Measurements from ENCODE around the gene TNRC6B. TPM values are rescaled to one million over a fixed set of nuclear protein-coding genes. Genes with fewer than 3 reads are reported as not detected.

Gene TNRC6B
- total RNA-seq, 1 experiment from 2014 or later: 58.1 TPM

DNA sequence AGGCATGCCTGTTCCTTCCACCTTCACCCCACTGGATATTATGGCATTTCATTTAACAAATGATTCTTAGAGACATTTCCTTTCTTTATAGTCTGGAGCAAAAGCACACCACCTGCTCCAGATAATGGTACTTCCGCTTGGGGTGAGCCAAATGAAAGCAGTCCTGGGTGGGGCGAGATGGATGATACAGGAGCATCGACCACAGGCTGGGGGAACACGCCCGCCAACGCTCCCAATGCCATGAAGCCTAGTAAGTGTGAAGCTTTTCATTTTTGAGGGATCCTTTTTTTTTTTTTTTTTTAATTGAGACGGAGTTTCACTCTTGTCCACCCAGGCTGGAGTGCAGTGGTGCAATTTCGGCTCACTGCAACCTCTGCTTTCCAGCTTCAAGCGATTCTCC lies 92.3 kb downstream of the TNRC6B start:
- Histone ChIP-seq H3T11ph (ENCODE audit: low read length) (no peak overlapping the region), H3K27ac (ENCODE audit: insufficient read length, low read depth, low read length) (no peak overlapping the region), H2AK5ac (ENCODE audit: insufficient read length, low read length) (no peak overlapping the region), H2BK5ac (ENCODE audit: insufficient read length, low read length) (no peak overlapping the region), H3K18ac (ENCODE audit: insufficient read length, low read depth, low read length) (no peak overlapping the region), H3K4me2 (ENCODE audit: insufficient read depth, insufficient read length, low read length) (no peak overlapping the region), H3K23me2 (ENCODE audit: insufficient read length, low read depth, low read length, poor library complexity, severe bottlenecking) (no peaks in the 10 kb centered on the region), H3K4me1 (ENCODE audit: insufficient read depth, low read length) (no peaks in the 10 kb centered on the region), H4K91ac (ENCODE audit: insufficient read length, low read depth, low read length) (no peak overlapping the region), H3K4ac (ENCODE audit: low read depth, low read length) (no peak overlapping the region), H2BK12ac (ENCODE audit: insufficient read length, low read depth, low read length) (no peak overlapping the region), H3K56ac (ENCODE audit: insufficient read length, low read depth, low read length) (no peak overlapping the region), H4K20me1 (ENCODE audit: control insufficient read depth, insufficient read depth, insufficient read length) (no peaks in the 10 kb centered on the region), H3K14ac (ENCODE audit: insufficient read depth, low read length) (no peak overlapping the region), H3K79me1 (ENCODE audit: insufficient read depth, low read depth, low read length, poor library complexity, severe bottlenecking) (no peaks in the 10 kb centered on the region), H3K27me3 (ENCODE audit: insufficient read depth, low read length) (no peaks in the 10 kb centered on the region), H4K5ac (ENCODE audit: insufficient read length, low read depth, low read length) (no peak overlapping the region), H2BK20ac (ENCODE audit: low read depth, low read length, poor library complexity, severe bottlenecking) (no peak overlapping the region), H3K9me3 (ENCODE audit: control insufficient read depth, low read depth, low read length) (no peaks in the 10 kb centered on the region), H3K9ac (ENCODE audit: extremely low read depth, insufficient read length, low read length) (no peak overlapping the region), H3K23ac (ENCODE audit: insufficient read length, low read depth, low read length) (no peak overlapping the region), H2BK120ac (ENCODE audit: low read depth, low read length, poor library complexity, severe bottlenecking) (no peak overlapping the region), H2BK15ac (ENCODE audit: low read depth, low read length) (no peak overlapping the region), H4K8ac (replicated peaks; ENCODE audit: insufficient read length, low read depth, low read length) (no peak overlapping the region), H2AFZ (ENCODE audit: low read length) (no peak overlapping the region), H3K79me2 (ENCODE audit: insufficient read depth, low read length) (no peaks in the 10 kb centered on the region)
- H3K27ac Mint-ChIP-seq: no peak overlapping the region
- H3K4me3 Mint-ChIP-seq: no peak overlapping the region
- no CpG with 5 or more reads among the region's 9 CpGs for WGBS (ENCODE audit: extremely low coverage, insufficient read length, low lambda C conversion rate)
- DNase-seq: no peak
- H3K4me1 Mint-ChIP-seq: no peaks in the 10 kb centered on the region
- TF ChIP-seq, protein P1, sequence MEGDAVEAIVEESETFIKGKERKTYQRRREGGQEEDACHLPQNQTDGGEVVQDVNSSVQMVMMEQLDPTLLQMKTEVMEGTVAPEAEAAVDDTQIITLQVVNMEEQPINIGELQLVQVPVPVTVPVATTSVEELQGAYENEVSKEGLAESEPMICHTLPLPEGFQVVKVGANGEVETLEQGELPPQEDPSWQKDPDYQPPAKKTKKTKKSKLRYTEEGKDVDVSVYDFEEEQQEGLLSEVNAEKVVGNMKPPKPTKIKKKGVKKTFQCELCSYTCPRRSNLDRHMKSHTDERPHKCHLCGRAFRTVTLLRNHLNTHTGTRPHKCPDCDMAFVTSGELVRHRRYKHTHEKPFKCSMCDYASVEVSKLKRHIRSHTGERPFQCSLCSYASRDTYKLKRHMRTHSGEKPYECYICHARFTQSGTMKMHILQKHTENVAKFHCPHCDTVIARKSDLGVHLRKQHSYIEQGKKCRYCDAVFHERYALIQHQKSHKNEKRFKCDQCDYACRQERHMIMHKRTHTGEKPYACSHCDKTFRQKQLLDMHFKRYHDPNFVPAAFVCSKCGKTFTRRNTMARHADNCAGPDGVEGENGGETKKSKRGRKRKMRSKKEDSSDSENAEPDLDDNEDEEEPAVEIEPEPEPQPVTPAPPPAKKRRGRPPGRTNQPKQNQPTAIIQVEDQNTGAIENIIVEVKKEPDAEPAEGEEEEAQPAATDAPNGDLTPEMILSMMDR (conservative IDR thresholded peaks at IDR 0.05): no peak
- H3K36me3 Mint-ChIP-seq (ENCODE audit: insufficient read depth in 1 of 3, low read depth in 3 of 3): peaks cover 24 to 74% (median 63%) of the 10 kb centered on the region in 3 experiments
- H3K9me3 Mint-ChIP-seq: no peaks in the 10 kb centered on the region
- no peaks in the 10 kb centered on the region for H3K27me3 Mint-ChIP-seq (ENCODE audit: low read depth)

Measured in H9 (cell line).